Left renal cortex interstitium (tissue), 4 donors: ENCODE data around the gene SLFN13. TPM values are rescaled to one million over a fixed set of nuclear protein-coding genes. Genes with fewer than 3 reads are reported as not detected.
"Not testable (repeated sequence)": the region's sequence is repeated elsewhere in the genome, so short reads cannot be mapped to it uniquely, and the experiment has no call there.

Source experiments
- DNase-seq, 4 donors: peaks; one replicate each; pipeline ENCODE4 v3.0.0-alpha.2; 2013; ENCODE audit warnings: low read depth in 4 of 4, low spot score in 2 of 4, missing footprints in 1 of 4
- polyA plus RNA-seq, 4 donors: library from polyadenylated mRNA; unstranded; fragments of 120-200 nt; gene quantifications; one replicate each; pipeline ENCODE4 v1.2.1, GENCODE V29; 2013; ENCODE audit not compliant: insufficient read length in 4 of 4

The SLFN13 gene
- polyA plus RNA-seq, 4 donors: 16.4 to 43.2 (median 26.4) TPM

DNA sequence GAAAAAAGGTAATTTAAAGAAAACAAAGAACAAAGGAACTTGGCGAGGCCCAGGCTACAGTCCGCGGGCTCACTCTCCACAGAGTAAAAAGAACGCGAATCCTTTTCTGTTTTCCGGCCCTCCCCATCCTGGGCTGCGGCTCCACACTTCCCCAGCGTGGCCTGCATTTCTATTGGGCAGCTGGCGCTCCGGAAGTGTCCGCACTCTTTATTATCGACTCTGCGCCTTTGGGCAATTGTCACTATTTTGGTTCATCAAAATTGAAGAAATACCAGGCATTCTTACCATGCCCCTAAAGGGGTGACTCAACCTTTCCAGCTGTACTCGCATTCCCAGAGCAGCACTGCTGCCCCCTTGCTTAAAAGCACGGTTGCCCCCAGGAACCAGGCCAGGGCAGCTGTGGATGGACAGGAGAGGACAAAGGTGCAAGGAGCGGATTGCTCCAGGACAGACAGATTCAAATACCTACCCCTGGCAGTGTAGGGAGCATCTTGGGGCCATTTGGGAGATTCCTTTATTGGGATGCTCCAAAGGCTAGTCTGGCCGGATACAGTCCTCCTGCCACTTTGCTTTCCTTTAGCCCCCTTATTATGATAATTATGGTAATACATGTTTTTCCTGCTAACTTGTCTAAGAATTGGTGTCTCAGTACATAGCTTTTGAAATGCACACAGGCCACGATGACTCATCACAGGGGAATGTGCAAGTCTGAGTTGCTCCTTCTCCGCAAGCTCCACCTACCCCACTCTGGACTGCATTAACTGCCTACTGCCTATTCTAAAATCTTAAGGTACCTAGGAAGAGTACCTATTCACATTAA is 15.3 kb downstream of the SLFN13 start:
- DNase-seq: peak in 3 of 4 donors; percentile 39 to 81 (median 60)

DNA sequence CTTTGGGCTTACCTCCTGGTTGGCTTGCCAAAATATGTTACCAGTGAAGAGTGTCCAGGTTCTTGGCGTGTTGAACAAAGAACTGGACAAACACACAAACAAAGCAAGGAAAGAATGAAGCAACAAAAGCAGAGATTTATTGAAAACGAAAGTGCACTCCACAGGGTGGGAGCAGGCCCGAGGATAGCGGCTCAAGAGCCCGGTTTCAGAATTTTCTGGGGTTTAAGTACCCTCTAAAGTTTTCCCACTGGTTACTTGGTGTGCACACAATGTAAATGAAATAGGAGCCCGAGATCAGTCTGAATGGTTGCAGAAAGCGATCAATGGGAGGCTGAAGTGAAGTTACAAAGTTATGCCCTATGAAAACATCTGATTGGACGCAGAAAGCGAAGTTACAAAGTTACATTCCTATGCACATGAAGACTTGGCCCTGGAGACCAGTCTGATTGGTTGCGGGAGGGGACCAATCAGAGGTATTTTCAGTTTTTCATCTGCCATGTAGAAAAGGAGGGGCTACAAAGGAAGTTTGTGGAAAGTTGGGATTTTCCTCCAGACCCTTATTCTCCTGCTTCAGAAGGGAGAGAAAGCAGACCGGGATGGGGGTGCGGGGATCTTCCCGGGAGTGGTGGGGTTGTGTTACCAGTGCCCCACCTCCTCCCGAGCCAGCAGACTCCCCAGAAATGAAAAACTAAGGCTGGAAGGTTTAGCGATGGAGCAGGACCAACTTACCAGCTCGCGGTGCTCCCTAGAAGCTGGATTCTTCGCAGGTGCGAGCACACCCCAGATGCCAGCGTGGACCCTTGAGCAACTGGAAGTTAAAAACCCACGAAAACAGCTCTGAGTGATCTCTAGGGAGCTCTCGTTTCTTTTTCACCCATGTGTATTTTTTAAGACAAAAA is 16.1 kb downstream of the SLFN13 start, which contains the start of gene SLFN12:
SLFN12 (minus strand) TSS at position 325 of the 899 bp plus-strand sequence. CDS start 9,472 bp downstream, outside the sequence.
- DNase-seq: peak; percentile 75 to 92 (median 87)

DNA sequence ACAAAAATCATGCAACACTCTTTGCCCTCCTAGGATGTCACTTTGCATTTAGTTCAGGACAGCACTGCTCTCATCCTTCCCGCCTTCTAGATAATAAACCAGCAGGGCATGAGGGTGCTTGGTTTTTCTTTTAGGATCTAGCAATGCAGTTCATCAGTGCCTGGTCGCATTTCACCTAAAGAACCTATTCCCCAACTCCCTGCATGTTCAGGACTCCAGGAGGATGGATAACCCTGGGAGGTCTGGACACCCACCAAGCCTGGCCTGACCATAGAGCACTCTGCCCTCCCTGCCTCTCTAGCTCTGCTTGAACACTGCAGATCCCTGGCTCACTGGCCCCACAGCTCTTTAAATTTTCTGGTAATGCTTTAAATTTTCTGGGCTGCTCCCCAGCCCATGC is 18.9 kb downstream of the SLFN13 start:
- DNase-seq: no peak

DNA sequence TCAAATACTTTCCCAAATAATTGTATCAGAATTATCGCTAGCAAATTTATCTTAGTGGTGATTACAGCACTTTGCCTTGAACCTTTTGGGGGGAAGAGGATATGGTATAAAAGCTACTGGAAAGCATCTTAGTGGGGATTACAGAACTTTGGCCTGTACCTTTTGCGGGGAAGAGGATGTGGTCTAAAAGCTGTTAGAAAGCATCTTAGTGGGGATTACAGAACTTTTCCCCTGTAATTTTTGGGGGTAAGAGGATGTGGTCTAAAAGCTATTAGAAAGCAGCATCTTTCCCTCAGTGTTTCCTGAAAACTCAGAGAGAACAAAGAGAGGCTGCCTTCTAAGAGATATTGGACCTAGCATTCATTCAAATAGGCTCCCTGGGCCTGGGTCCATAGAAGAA is 20.3 kb downstream of the SLFN13 start:
- DNase-seq: no peak

DNA sequence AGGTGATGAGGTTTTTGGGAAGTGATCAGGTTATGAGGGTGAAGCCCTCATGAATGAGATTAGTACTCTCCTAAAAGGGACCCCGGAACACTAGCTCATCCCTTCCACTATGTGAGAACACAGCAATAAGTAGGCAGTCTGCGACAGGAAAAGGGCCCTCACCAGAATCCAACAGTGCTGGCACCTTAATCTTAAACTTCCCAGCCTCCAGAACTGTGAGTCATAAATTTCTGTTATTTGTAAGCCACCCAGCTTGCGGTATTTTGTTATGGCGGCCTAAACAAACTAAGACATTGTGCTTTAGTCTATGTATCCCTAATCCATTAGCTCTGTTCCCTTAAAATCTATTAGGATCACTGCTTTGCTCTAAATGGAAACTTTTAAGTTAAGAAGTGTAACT is 24.8 kb downstream of the SLFN13 start:
- no peak for DNase-seq

DNA sequence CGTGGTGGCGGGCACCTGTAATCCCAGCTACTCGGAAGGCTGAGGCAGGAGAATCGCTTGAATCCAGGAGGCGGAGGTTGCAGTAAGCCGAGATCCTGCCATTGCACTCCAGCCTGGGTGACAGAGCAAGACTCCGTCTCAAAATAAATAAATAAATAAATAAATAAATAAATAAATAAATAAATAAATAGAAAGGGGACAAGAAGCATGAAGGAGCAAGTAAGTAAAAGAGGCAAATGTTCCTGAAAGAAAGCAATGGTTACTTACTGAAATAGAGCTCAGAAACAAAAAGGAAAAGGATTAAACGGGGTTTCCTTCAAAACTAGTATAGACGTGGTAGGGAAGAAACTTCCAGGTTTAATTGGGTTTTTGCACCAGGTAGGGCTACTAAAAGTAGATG is 27.5 kb downstream of the SLFN13 start:
- DNase-seq: not testable (repeated sequence)

DNA sequence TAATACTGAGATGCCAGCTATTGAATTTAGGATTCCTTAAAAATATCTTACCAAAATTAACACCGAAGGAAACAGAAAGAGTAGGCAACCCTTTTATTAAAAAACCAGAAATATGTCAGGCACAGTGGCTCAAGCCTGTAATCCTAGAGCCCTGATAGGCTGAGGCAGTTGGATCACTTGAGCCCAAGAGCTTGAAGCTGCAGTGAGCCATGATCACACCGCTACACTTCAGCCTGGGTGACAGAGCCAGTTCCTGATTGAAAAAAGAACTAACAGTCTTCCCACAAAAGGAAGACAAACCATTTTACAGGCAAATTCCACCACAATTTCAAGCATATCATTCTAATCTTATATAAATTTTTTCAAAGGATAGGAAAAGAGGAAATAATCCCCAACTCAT is 31.9 kb downstream of the SLFN13 start:
- no peak for DNase-seq

DNA sequence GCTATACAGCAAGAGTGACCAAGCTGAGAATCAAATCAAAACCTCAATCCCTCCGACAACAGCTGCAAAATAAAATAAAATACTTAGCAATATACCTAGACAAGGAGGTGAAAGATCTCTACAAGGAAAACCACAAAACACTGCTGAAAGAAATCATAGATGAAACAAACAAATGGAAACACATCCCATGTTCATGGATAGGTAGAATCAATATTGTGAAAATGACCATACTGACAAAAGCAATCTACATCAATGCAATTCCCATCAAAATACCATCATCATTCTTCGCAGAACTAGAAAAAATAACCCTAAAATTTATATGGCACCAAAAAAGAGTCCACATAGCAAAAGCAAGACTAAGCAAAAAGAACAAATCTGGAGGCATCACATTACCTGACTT is 33.9 kb downstream of the SLFN13 start:
- DNase-seq: not testable (repeated sequence)

DNA sequence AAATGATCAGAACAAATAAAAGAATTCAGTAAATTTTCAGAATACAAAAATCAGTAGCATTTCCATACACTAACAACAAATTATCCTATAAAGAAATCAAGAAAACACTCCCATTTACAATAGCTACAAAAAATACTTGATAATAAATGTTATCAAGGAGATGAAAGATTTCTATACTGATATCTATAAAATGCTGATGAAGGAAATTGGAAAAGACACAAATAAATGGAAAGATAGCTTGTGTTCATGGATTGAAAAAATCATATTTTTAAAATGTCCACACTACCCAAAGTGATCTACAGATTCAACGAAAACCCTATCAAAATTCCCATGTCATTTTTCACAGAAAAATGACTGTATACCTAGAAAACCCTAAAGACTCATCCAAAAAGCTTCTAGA is 34.3 kb downstream of the SLFN13 start:
- no peak for DNase-seq

DNA sequence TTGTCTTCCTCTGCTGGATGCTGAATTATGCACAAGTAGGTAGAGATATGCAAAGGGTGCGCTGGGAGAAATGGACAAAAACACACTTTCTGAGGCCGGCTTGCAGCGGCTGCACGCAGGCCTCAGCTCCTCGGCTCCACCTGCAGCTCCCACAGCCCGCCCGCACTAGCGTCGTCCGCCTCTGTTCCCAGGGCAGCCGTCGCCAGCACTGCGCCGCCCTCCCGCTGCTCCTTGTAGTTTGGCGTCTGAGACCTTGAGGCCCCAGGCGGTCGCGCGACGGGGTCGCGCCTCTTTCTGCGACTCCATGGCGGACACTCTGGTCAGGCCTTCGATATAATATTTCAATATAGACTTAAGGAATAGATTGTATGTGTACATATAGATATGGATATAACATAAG is 41.0 kb downstream of the SLFN13 start:
- DNase-seq: no peak

DNA sequence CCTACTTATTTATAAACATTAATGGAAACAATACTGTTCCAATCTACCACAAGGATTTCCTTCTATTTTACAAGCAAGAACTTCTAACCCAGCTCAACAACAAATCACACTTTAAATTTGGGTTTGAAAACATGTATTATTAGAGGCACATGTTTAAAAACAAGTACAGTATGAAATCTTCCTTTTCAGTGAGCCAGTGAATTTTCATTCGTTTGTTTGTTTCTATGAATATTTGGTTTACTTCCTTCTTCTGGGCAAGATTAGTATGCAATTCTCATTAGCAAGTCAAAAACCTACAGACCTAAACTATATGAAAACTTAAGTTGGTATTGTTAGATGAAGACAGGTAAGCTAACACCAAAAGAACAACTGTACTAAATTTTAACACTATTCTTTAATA is 42.0 kb downstream of the SLFN13 start:
- no peak for DNase-seq

DNA sequence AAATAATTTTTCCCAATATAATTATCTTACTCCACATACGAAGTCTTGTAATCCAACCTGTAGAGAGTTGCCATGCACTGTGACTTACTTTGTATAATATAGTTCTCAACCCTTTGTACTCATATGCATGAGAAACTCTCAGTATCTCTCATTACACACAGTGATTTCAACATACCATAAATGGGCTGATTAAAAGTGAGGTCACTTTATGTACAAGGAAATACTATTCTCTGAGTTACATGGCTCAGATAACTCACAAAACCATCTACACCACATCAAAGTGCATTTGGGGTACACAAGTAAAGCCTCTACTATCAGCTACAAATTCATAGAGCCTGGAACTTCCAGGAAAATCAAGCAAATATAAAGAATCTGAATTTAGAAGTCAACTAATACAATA is 44.2 kb downstream of the SLFN13 start:
- no peak for DNase-seq

DNA sequence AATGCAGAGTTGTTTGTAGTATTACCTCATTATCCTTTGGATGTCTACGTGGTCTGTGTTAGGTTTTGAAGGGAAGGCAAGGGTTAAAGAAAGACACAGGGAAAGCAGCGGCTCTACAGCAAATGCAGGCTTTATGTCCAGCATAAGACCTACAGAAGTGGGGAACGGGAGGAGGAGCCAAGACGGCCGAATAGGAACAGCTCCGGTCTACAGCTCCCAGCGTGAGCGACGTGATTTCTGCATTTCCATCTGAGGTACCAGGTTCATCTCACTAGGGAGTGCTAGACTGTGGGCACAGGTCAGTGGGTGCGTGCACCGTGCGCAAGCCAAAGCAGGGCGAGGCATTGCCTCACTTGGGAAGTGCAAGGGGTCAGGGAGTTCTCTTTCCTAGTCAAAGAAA is 54.8 kb downstream of the SLFN13 start:
- not testable (repeated sequence) for DNase-seq

DNA sequence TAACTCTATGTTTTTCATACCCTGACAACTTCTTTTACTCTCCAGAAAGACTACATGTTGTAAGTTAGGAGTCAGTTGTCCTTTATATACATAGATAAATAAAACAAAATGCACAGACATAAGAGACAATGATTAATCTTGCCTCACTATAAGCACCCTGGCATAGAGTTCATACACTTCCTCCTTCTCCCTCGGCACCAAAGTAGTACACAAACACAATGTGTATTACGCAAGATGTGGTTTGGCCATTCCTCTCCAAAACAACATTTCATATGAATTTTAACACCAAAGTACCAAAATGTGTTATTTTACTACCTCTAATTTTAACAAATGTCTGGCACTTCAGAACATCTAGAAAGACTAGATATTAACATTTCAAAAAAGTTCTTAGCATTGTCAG is 57.9 kb downstream of the SLFN13 start:
- DNase-seq: no peak

DNA sequence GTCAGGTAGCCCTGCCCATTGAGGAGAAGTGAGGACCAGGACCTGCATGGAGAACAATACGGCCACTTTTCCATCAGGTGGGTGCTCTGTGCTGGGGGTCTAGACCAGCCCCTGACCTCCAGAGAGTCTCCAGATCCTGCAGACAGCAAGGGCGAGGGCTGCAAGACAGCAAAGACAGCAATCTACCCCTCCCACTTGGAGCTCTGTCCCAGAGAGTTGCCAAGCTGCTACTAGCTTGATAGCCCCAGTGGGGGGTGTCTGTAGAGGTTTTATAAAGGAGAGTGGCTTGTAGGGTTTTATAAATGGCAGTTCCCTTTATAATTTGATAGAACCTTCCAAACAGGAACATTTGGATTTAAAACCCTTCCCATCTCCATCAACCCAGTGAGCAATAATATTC is 58.4 kb downstream of the SLFN13 start:
- DNase-seq: no peak

DNA sequence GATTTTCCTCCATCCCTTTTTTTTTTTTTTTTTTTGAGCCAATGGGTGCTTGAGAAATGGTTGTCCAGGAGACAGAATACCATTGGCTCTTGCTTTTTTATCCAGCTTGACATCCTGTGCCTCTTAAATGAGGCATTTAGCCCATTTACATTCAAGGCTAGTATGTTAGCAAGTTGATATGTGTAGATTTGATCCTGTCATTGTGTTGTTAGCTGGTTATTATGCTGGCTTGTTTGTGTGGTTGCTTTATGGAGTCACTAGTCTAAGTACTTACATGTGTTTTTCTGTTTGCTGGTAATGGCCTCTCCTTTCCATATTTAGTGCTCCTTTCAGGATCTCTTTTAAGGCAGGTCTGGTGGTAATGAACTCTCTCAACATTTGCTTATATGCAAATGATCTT is 61.1 kb downstream of the SLFN13 start:
- no peak for DNase-seq

Other genes with a start within 250 kb of the SLFN13 start
- 10 to 100 TPM; 13.1 to 15.4 (median 14.2) TPM for gene SLFN5, start 205.7 kb downstream of the SLFN13 start, polyA plus RNA-seq
- 10 to 100 TPM in 3 of 4 donors, 1 to 10 TPM in 1; 8.7 to 19.1 (median 11.3) TPM for gene SLFN11, start 75.1 kb downstream of the SLFN13 start, polyA plus RNA-seq
- 10 to 100 TPM; 18.5 to 20.1 (median 18.8) TPM for gene SLFN12, start 16.3 kb downstream of the SLFN13 start, polyA plus RNA-seq
- under 1 TPM in 3 of 4 donors, not detected in 1; 0.20 to 0.44 (median 0.26) TPM for gene SLFN12L, start 88.9 kb upstream of the SLFN13 start, polyA plus RNA-seq
- under 1 TPM; 0.08 to 0.31 (median 0.16) TPM for gene SLFN14, start 112.1 kb upstream of the SLFN13 start, polyA plus RNA-seq
- gene PEX12, start 129.8 kb upstream of the SLFN13 start, polyA plus RNA-seq: 10 to 100 TPM; 10.5 to 12.1 (median 11.3) TPM
- gene AP2B1, start 138.6 kb upstream of the SLFN13 start, polyA plus RNA-seq: 100 to 1,000 TPM; 117 to 136 (median 121) TPM